ENCODE measurements around the gene PMEPA1.

- TF ChIP-seq POLR2A (IDR thresholded peaks at IDR 0.05) (no peak), CTCF (IDR thresholded peaks at IDR 0.05) (no peak), POLR2AphosphoS5 (IDR thresholded peaks at IDR 0.05) (no peak)
Observed at GRCh38 chr20:57638173-57638894, 71.5 kb downstream of the PMEPA1 start.
